Astrocyte of the spinal cord (primary cell): ENCODE measurements around the gene NKAPD1.
"Not testable (repeated sequence)": the region's sequence is repeated elsewhere in the genome, so short reads cannot be mapped to it uniquely, and the experiment has no call there.

ENCODE experiments used
- DNase-seq: peaks from one replicate; pipeline ENCODE4 v3.0.0; 2011; ENCODE audit warnings: low read depth, low spot score
- H3K4me3 ChIP-seq: 2 replicates; pipeline ENCODE4 v1.5.1; 2011; ENCODE audit warnings: low read depth, mild to moderate bottlenecking, low read length, moderate library complexity
- in situ Hi-C: cut with HindIII; loops from 2 replicates; pipeline ENCODE4 v1.10.0; 2017; ENCODE audit warnings: low sequenced_read_pairs
- TF ChIP-seq, protein P1 (sequence below): IDR thresholded peaks from 2 replicates; pipeline ENCODE4 v1.5.1; 2012; ENCODE audit warnings: low read depth, mild to moderate bottlenecking, low read length, inconsistent platforms

The NKAPD1 gene

DNA sequence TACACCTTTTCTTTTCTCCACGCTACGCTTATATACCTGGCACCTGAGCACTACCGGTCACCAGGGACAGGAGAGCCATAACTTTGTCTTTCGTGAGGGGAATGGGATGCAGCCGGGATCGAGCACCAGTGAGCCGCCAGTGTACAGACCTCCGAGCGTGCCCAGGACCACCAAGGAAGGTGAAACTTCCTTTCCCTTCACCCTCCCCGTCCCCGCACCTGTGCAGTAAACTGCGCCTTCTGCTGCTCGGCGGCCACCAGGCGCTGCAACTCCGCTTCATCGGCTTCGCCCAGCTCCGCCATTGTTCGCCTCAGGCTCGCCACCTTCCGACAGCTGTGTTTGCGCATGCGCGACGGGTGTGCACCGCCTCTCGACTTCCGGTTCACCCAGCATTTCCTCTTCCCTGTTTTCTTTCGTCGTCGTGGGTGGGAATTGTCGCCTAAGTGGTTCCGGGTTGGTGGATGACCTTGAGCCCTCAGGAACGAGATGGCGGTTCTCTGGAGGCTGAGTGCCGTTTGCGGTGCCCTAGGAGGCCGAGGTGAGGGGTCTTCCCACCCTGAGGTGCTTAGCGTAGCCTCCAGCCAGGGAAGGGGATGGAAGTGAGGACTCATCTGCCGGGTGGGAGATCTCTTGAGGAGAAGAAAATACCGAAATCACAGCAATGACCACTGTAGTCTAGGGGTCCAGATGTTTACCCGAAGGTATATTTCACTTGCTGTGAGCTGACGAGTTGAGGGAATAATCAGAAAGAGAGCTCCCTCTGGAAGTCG lies 12.5 kb downstream of the NKAPD1 start, which contains the start of the genes SDHD and TIMM8B:
TSS of gene SDHD (plus strand) at position 452 of the 770 bp plus-strand sequence. CDS start at position 487, 35 bp downstream.
TSS of gene TIMM8B (minus strand) at position 335 of the 770 bp plus-strand sequence. CDS start at position 302, 33 bp downstream.
- TF ChIP-seq, protein P1, sequence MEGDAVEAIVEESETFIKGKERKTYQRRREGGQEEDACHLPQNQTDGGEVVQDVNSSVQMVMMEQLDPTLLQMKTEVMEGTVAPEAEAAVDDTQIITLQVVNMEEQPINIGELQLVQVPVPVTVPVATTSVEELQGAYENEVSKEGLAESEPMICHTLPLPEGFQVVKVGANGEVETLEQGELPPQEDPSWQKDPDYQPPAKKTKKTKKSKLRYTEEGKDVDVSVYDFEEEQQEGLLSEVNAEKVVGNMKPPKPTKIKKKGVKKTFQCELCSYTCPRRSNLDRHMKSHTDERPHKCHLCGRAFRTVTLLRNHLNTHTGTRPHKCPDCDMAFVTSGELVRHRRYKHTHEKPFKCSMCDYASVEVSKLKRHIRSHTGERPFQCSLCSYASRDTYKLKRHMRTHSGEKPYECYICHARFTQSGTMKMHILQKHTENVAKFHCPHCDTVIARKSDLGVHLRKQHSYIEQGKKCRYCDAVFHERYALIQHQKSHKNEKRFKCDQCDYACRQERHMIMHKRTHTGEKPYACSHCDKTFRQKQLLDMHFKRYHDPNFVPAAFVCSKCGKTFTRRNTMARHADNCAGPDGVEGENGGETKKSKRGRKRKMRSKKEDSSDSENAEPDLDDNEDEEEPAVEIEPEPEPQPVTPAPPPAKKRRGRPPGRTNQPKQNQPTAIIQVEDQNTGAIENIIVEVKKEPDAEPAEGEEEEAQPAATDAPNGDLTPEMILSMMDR = peak; percentile 43
- peak; percentile 95 for DNase-seq
- in situ Hi-C loops = no loop called here
- peak within 1 kb of the TSS; percentile 99 for H3K4me3 ChIP-seq

DNA sequence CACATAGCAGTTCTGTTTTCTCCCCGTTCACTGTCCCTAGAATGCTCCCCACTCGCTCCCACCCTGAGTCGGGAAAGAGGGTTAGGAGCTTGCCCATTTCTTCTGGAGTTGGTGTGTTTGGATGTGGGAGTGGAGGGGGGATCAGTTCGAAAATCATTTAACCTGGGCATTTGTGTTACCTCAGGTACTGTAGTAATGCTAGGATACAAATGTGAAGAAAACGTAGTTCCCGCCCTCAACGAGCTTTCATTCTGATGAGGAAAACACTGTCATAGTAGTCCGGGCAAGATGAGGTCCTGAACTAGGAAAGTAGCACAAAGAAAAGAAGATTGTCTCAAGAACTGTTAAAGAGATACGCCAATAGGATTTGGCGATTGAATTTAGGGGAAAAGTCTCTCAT lies 13.1 kb downstream of the NKAPD1 start:
- DNase-seq = no peak
- in situ Hi-C loops = no loop called here
- TF ChIP-seq, protein P1 = no peak
- H3K4me3 ChIP-seq = peak overlapping the region; percentile 99

DNA sequence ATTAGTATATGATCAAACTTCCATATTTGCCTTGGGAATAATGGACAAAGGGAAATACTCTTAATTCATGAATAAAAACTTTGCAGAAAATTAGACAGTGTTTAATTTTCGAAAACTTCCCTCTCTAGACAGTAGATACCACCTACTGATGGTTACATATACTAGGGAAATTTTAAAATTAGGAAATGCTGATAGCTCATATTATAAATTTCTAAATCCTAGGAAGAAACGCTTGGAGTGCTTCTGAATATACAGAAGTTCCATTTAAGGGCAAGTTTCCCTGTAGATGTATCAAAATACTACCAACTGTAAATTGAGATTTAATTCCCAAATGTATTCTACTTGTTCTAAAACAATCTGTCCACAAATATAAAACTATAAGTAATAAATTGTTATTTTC lies 21.2 kb downstream of the NKAPD1 start:
- H3K4me3 ChIP-seq, DNase-seq, in situ Hi-C loops: not testable (repeated sequence)

DNA sequence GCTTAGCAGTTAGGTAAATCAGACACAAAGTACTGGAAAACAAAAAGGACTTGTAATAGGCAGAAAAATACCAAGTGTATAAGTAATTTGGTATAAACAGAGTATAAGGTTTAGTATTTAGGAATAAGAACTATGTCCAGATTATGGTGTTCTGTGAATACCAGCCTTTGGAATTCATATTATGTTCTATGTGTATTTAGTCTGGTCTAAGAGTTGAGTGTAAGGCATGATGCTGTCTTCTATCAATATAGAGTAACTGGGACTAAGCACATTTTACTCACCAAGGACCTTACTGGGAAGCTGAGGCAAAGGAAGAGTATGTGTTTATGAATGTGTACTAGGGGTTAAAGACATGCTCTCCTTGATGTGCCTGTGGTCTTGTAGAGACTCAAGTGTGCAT lies 22.1 kb downstream of the NKAPD1 start:
- in situ Hi-C loops = no loop called here
- TF ChIP-seq, protein P1 = no peak
- DNase-seq = no peak
- no peak overlapping the region for H3K4me3 ChIP-seq

DNA sequence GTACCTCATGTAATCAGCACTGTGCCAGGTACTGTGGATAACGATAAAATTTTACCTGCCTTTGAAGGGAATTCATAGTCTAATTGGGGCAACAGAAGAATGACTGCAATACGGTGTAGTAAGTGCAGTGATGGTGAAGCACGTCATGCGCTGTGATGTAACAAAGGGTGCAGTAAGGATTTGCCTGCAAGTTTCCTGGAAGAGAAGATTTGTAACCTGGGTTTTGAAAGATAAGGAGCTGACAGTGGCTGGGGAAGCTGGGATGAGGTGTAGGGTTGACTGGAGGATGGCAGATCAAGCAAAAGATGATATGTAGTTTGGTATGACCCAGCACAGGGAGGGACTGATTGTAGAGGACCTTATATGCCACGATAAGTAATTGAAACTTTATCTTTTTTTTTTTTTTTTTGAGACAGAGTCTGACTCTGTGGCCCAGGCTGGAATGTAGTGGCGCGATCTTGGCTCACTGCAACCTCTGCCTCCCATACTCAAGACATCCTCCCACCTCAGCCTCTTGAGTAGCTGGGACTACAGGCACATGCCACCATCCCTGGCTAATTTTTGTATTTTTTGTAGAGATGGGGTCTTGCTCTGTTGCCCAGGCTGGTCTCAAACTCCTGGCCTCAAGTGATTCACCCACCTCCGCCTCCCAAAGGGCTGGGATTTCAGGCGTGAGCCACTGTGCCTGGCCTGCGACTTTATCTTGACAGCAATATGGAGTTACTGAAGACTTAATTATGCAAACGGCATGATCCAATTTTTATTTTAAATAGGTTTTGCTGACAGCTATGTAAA lies 23.8 kb downstream of the NKAPD1 start:
- in situ Hi-C loops = no loop called here
- TF ChIP-seq, protein P1 = no peak
- H3K4me3 ChIP-seq = no peak overlapping the region
- DNase-seq = no peak

DNA sequence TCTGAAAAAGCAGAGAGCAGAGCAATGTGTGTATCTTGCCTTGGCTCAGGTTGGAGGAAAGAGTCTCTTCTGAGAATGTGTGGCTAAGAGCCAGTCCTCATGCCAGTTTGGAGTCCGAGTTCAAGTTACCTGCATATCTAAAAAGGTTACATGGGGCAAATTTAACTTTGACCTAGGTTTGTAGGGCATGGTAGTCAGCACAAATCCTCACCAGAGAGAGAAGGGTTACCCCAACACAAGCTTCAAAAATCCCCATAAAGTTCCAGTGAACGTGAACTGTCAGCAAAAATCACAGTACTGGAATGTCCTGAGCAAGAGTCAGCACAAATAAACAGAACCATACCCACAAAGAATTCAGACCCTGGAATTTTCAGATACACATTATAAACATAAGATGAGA lies 26.4 kb downstream of the NKAPD1 start:
- TF ChIP-seq, protein P1 = no peak
- no peak overlapping the region for H3K4me3 ChIP-seq
- DNase-seq = peak; percentile 45
- in situ Hi-C loops = no loop called here

DNA sequence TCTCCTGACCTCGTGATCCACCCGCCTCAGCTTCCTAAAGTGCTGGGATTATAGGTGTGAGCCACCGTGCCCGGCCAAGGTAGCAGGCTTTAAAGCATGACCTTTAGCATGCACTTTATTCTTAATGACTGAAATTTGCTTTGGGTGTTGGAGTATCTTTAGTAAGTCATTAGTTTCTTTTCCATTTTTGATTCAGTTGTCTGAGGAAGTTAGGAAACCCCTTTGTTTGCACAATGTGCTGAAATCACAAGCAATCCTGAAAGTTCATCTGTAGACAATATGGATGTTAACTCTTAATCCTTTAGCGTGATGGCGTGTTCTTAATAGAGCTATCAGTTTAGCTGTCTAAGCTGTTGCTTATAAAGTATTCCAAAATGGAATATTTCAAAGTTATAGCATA lies 29.3 kb downstream of the NKAPD1 start:
- TF ChIP-seq, protein P1 = no peak
- in situ Hi-C loops = no loop called here
- DNase-seq = no peak
- H3K4me3 ChIP-seq = no peak overlapping the region
